ENCODE results near the gene C20orf141. TPM values are rescaled to one million over a fixed set of nuclear protein-coding genes. Genes with fewer than 3 reads are reported as not detected.

The C20orf141 gene
- total and polyA plus RNA-seq, 3 experiments from 2014 or later: not detected

GRCh38 chr20:2800521-2801285, 14.1 kb upstream of the C20orf141 start, which contains the start of gene CPXM1:
TSS of gene CPXM1 (minus strand) at chr20:2800627. CDS start at chr20:2800572, 55 bp downstream.
- no peaks in the 10 kb centered on the region for H3K9me3 ChIP-seq (ENCODE audit: low read length)
- H3K4me3 ChIP-seq (ENCODE audit: low read length): peak within 1 kb of the TSS; percentile 50
- peaks cover 12% of the 10 kb centered on the region for H3K4me1 ChIP-seq (ENCODE audit: insufficient read depth, low read length)
- peak within 1 kb of the TSS; percentile 9 for H3K27ac ChIP-seq (ENCODE audit: low read depth, low read length)
- H3K36me3 ChIP-seq (ENCODE audit: insufficient read depth, low read length): no peaks in the 10 kb centered on the region
- peak within 1 kb of the TSS; percentile 80 to 92 (median 85) for H3K4me3 Mint-ChIP-seq
- H3K9me3 Mint-ChIP-seq: peaks cover 0 to 4% (median 1%) of the 10 kb centered on the region in 5 donors
- peak in 1 of 5 donors; percentile 14 for DNase-seq
- H3K27me3 Mint-ChIP-seq: peaks cover 50 to 71% of the 10 kb centered on the region in 2 donors
- POLR2A ChIA-PET: no interaction called here
- peak within 1 kb of the TSS in 1 of 8 donors; percentile 61 for H3K27ac Mint-ChIP-seq
- H3K27me3 ChIP-seq (ENCODE audit: insufficient read depth, low read length, poor library complexity, severe bottlenecking): peaks cover 28% of the 10 kb centered on the region
- peaks cover 0 to 2% (median 0%) of the 10 kb centered on the region in 3 donors for H3K36me3 Mint-ChIP-seq
- CTCF ChIA-PET: no interaction called here
- peaks cover 19 to 26% (median 25%) of the 10 kb centered on the region in 3 donors for H3K4me1 Mint-ChIP-seq

DNA sequence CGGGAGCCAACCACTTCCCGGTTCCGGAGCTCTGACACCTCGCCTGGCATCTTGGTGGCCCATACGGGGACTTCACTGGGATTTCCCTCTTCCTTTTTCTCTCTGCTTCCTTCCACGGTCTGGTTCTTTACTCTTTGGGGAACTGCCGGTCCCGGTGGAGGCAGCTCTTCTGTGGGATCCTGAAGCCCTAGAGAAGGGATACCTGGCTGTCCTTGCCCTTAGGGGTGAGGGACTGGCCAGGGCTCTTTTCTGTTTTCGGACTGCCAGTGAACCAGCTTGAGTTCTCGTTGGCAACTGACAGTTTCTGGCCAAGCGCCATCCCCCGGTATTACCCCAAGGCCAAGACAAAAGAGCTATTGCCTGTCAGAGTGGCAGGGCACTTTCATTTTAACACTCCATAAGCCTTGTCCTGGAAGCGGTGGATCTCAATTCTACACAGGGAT, 13.5 kb upstream of the C20orf141 start:
- POLR2A ChIA-PET: no interaction called here
- Mint-ChIP-seq H3K4me3 (peak overlapping the region; percentile 49 to 84 (median 80)), H3K36me3 (peaks cover 0 to 2% (median 0%) of the 10 kb centered on the region in 3 donors), H3K9me3 (peaks cover 0 to 4% (median 1%) of the 10 kb centered on the region in 5 donors), H3K4me1 (peaks cover 19 to 28% (median 26%) of the 10 kb centered on the region in 3 donors), H3K27me3 (peaks cover 52 to 74% of the 10 kb centered on the region in 2 donors), H3K27ac (peak overlapping the region in 1 of 8 donors; percentile 54)
- Histone ChIP-seq H3K4me1 (ENCODE audit: insufficient read depth, low read length) (peaks cover 12% of the 10 kb centered on the region), H3K27me3 (ENCODE audit: insufficient read depth, low read length, poor library complexity, severe bottlenecking) (peaks cover 28% of the 10 kb centered on the region), H3K27ac (ENCODE audit: low read depth, low read length) (peak overlapping the region; percentile 9), H3K36me3 (ENCODE audit: insufficient read depth, low read length) (no peaks in the 10 kb centered on the region), H3K9me3 (ENCODE audit: low read length) (no peaks in the 10 kb centered on the region), H3K4me3 (ENCODE audit: low read length) (peak overlapping the region; percentile 34)
- DNase-seq: no peak
- CTCF ChIA-PET: no interaction called here

- CTCF ChIA-PET: no interaction called here
- H3K4me3 Mint-ChIP-seq: peak overlapping the region in 1 of 7 donors; percentile 15
- H3K36me3 Mint-ChIP-seq: peaks cover 0 to 3% (median 2%) of the 10 kb centered on the region in 3 donors
- Histone ChIP-seq H3K27me3 (ENCODE audit: insufficient read depth, low read length, poor library complexity, severe bottlenecking) (peaks cover 20% of the 10 kb centered on the region), H3K27ac (ENCODE audit: low read depth, low read length) (no peak overlapping the region), H3K36me3 (ENCODE audit: insufficient read depth, low read length) (no peaks in the 10 kb centered on the region), H3K9me3 (ENCODE audit: low read length) (no peaks in the 10 kb centered on the region), H3K4me1 (ENCODE audit: insufficient read depth, low read length) (peaks cover 12% of the 10 kb centered on the region), H3K4me3 (ENCODE audit: low read length) (no peak overlapping the region)
- POLR2A ChIA-PET: no interaction called here
- H3K27ac Mint-ChIP-seq: peak overlapping the region in 1 of 8 donors; percentile 40
- peaks cover 51 to 71% of the 10 kb centered on the region in 2 donors for H3K27me3 Mint-ChIP-seq
- H3K4me1 Mint-ChIP-seq: peaks cover 19 to 23% (median 20%) of the 10 kb centered on the region in 3 donors
- peaks cover 0 to 2% (median 0%) of the 10 kb centered on the region in 5 donors for H3K9me3 Mint-ChIP-seq
- no peak for DNase-seq
Observed at GRCh38 chr20:2804041-2804828, 10.6 kb upstream of the C20orf141 start.

GRCh38 chr20:2804852-2805688, 9.7 kb upstream of the C20orf141 start:
- peaks cover 44 to 63% of the 10 kb centered on the region in 2 donors for H3K27me3 Mint-ChIP-seq
- H3K36me3 ChIP-seq (ENCODE audit: insufficient read depth, low read length): no peaks in the 10 kb centered on the region
- ChIA-PET CTCF (no interaction called here), POLR2A (no interaction called here)
- DNase-seq: peak in 1 of 5 donors; percentile 38
- H3K4me3 Mint-ChIP-seq: no peak overlapping the region
- H3K27me3 ChIP-seq (ENCODE audit: insufficient read depth, low read length, poor library complexity, severe bottlenecking): peaks cover 14% of the 10 kb centered on the region
- no peak overlapping the region for H3K4me3 ChIP-seq (ENCODE audit: low read length)
- peaks cover 0 to 2% (median 0%) of the 10 kb centered on the region in 5 donors for H3K9me3 Mint-ChIP-seq
- H3K27ac Mint-ChIP-seq: no peak overlapping the region
- H3K27ac ChIP-seq (ENCODE audit: low read depth, low read length): no peak overlapping the region
- H3K4me1 ChIP-seq (ENCODE audit: insufficient read depth, low read length): peaks cover 8% of the 10 kb centered on the region
- H3K4me1 Mint-ChIP-seq: peaks cover 12 to 14% (median 12%) of the 10 kb centered on the region in 3 donors
- no peaks in the 10 kb centered on the region for H3K9me3 ChIP-seq (ENCODE audit: low read length)
- H3K36me3 Mint-ChIP-seq: peaks cover 0 to 3% (median 2%) of the 10 kb centered on the region in 3 donors

DNA sequence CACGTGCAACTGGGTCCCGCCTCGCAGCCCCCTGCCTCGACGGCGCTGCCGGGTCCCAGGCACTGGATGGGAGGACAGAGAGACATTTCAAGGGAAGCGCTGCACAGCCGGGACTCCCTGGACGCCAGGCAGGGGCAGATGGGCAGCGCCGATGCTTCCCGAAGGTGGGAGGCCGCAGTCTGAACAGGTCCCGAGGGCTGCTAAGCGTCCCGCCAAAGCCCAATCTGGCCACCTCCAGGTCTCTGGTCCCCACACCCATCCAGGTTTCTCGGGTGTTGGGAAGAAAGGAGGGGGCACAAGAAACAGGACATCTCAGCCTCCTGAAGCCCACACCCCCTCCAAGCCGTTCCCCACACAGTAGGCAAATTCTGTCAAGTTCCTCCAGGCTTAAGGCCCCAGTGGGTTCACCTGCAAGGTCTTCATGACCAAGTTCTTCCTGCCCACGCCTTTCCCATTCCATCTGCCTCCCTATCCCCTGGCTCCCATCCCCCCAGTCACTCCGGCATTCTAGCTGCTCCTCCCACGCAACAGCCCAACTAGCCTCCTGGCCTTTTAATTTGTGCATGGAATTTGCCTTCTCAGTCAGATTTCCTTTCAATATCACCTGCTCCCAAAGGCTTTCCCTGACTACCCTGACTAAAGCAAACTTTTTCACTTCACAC, 9.0 kb upstream of the C20orf141 start:
- peaks cover 8% of the 10 kb centered on the region for H3K27me3 ChIP-seq (ENCODE audit: insufficient read depth, low read length, poor library complexity, severe bottlenecking)
- Mint-ChIP-seq H3K36me3 (peaks cover 0 to 3% (median 2%) of the 10 kb centered on the region in 3 donors), H3K27ac (no peak overlapping the region), H3K9me3 (peaks cover 0 to 2% (median 0%) of the 10 kb centered on the region in 5 donors), H3K4me1 (peaks cover 7 to 11% (median 7%) of the 10 kb centered on the region in 3 donors), H3K4me3 (no peak overlapping the region), H3K27me3 (peaks cover 46 to 60% of the 10 kb centered on the region in 2 donors)
- no peaks in the 10 kb centered on the region for H3K9me3 ChIP-seq (ENCODE audit: low read length)
- H3K4me1 ChIP-seq (ENCODE audit: insufficient read depth, low read length): peaks cover 7% of the 10 kb centered on the region
- DNase-seq: no peak
- H3K27ac ChIP-seq (ENCODE audit: low read depth, low read length): no peak overlapping the region
- ChIA-PET CTCF (no interaction called here), POLR2A (no interaction called here)
- no peaks in the 10 kb centered on the region for H3K36me3 ChIP-seq (ENCODE audit: insufficient read depth, low read length)
- no peak overlapping the region for H3K4me3 ChIP-seq (ENCODE audit: low read length)

- DNase-seq: no peak
- no peaks in the 10 kb centered on the region for H3K9me3 ChIP-seq (ENCODE audit: low read length)
- H3K4me3 Mint-ChIP-seq: no peak overlapping the region
- peaks cover 0 to 3% (median 0%) of the 10 kb centered on the region in 5 donors for H3K9me3 Mint-ChIP-seq
- H3K27me3 Mint-ChIP-seq: peaks cover 45 to 60% of the 10 kb centered on the region in 2 donors
- POLR2A ChIA-PET: no interaction called here
- H3K27ac Mint-ChIP-seq: no peak overlapping the region
- peaks cover 3% of the 10 kb centered on the region for H3K27me3 ChIP-seq (ENCODE audit: insufficient read depth, low read length, poor library complexity, severe bottlenecking)
- CTCF ChIA-PET: no interaction called here
- H3K36me3 ChIP-seq (ENCODE audit: insufficient read depth, low read length): no peaks in the 10 kb centered on the region
- no peak overlapping the region for H3K27ac ChIP-seq (ENCODE audit: low read depth, low read length)
- H3K4me3 ChIP-seq (ENCODE audit: low read length): no peak overlapping the region
- H3K4me1 ChIP-seq (ENCODE audit: insufficient read depth, low read length): peaks cover 2% of the 10 kb centered on the region
- H3K36me3 Mint-ChIP-seq: peaks cover 0 to 8% (median 2%) of the 10 kb centered on the region in 3 donors
- H3K4me1 Mint-ChIP-seq: peaks cover 2 to 6% (median 2%) of the 10 kb centered on the region in 3 donors
Observed at GRCh38 chr20:2806351-2806701, 8.5 kb upstream of the C20orf141 start.

DNA sequence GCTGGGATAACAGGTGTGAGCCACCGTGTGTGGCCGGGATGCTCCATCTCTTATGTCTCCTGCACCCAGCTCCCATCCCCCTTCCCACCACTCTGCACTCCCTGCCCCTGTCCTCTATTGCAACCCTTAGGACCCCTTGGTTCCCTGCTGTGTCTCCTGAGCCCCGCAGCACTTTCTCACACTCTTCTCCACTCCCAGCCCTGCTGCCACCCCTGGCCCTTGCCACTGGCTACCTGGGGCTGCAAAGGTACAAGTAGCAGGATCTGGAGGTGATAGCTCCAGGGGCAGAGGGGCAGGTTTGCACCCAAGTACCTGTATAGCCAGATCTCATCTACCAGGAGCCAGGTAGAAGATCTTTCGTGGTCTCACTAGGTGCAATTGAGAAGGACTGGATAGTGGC, 7.8 kb upstream of the C20orf141 start:
- Histone ChIP-seq H3K4me1 (ENCODE audit: insufficient read depth, low read length) (no peaks in the 10 kb centered on the region), H3K9me3 (ENCODE audit: low read length) (no peaks in the 10 kb centered on the region), H3K4me3 (ENCODE audit: low read length) (no peak overlapping the region), H3K27ac (ENCODE audit: low read depth, low read length) (no peak overlapping the region), H3K27me3 (ENCODE audit: insufficient read depth, low read length, poor library complexity, severe bottlenecking) (peaks cover 4% of the 10 kb centered on the region), H3K36me3 (ENCODE audit: insufficient read depth, low read length) (no peaks in the 10 kb centered on the region)
- Mint-ChIP-seq H3K4me3 (no peak overlapping the region), H3K27ac (no peak overlapping the region), H3K4me1 (peaks cover 0 to 3% (median 0%) of the 10 kb centered on the region in 3 donors), H3K36me3 (peaks cover 0 to 11% (median 2%) of the 10 kb centered on the region in 3 donors), H3K27me3 (peaks cover 46 to 61% of the 10 kb centered on the region in 2 donors), H3K9me3 (peaks cover 0 to 3% (median 0%) of the 10 kb centered on the region in 5 donors)
- DNase-seq: no peak
- POLR2A ChIA-PET: no interaction called here
- CTCF ChIA-PET: no interaction called here
